Glutamatergic neuron (in vitro differentiated cells): ENCODE results near the gene SLC26A1. TPM values are rescaled to one million over a fixed set of nuclear protein-coding genes. Genes with fewer than 3 reads are reported as not detected.

Experiments
- DNase-seq: peaks from one replicate; pipeline ENCODE4 v3.0.0; 2022
- H3K27ac Mint-ChIP-seq: one replicate; pipeline ENCODE4 v1.8.0; 2020; ENCODE audit warnings: mild to moderate bottlenecking, mixed read lengths, inconsistent platforms; ENCODE audit not compliant: unreplicated experiment
- H3K27me3 Mint-ChIP-seq: one replicate; pipeline ENCODE4 v1.8.0; 2020; ENCODE audit warnings: mild to moderate bottlenecking, moderate library complexity, mixed read lengths, inconsistent platforms; ENCODE audit not compliant: unreplicated experiment
- H3K36me3 Mint-ChIP-seq: one replicate; pipeline ENCODE4 v1.8.0; 2020; ENCODE audit warnings: mild to moderate bottlenecking, mixed read lengths, inconsistent platforms; ENCODE audit not compliant: unreplicated experiment
- H3K4me1 Mint-ChIP-seq: one replicate; pipeline ENCODE4 v1.8.0; 2020; ENCODE audit warnings: mild to moderate bottlenecking, low read depth, mixed read lengths, inconsistent platforms; ENCODE audit not compliant: unreplicated experiment
- H3K4me3 Mint-ChIP-seq: one replicate; pipeline ENCODE4 v1.8.0; 2020; ENCODE audit warnings: mild to moderate bottlenecking, mixed read lengths, inconsistent platforms; ENCODE audit not compliant: unreplicated experiment
- H3K9me3 Mint-ChIP-seq: one replicate; pipeline ENCODE4 v1.8.0; 2020; ENCODE audit warnings: mild to moderate bottlenecking, moderate library complexity, mixed read lengths, inconsistent platforms; ENCODE audit not compliant: unreplicated experiment
- CTCF ChIP-seq: fragments of 200-600 bp; sonication (generic); IDR thresholded peaks from one replicate; pipeline ENCODE4 v1.5.0; 2021; ENCODE audit not compliant: partially characterized antibody, unreplicated experiment
- total RNA-seq: library from RNA; stranded (reverse); fragmentation: NEBNext Ultra II Directional; extraction: Animal tissue kit (Norgen Biotek cat#: 25700); gene quantifications from one replicate; pipeline ENCODE4 v1.2.1, GENCODE V29; 2021; ENCODE audit not compliant: unreplicated experiment

Gene SLC26A1
- total RNA-seq, 1 donor from 2014 or later: 0.54 TPM

DNA sequence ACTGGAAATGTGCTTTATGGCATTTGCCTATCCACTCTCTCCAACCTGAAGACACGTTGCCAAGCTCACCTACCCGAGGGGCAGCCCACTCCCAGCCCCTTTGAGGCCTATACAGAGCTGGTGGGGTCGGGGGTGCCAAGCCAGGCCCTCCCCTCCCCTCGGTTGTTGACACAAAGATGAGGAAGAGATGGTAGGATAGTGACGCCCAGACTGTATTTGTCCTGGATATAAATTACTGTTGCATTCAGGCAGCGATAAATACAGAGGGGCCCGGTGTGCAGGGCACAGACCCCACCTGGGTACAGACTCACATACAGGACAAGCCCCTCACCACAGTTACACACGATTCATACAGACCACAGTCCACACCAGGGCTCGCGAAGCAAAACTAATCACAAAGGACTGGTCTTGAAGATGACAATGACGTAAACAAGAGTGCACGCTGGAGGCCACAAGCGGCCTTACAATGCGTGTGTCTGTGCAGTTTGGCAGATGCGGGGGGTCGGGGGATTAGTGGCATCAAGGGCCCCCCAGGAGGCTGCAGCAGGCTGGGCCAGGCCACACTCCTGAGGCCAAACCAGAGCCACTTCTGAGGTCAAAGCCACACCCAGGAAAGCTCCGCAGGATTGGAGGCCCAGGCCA is 34.4 kb downstream of the SLC26A1 start:
- Mint-ChIP-seq H3K9me3 (peaks cover 7% of the 10 kb centered on the region), H3K36me3 (peaks cover 5% of the 10 kb centered on the region), H3K27me3 (peaks cover 5% of the 10 kb centered on the region), H3K27ac (peak overlapping the region; percentile 28), H3K4me3 (no peak overlapping the region), H3K4me1 (peaks cover 2% of the 10 kb centered on the region)
- no peak for TF ChIP-seq CTCF
- DNase-seq: no peak

DNA sequence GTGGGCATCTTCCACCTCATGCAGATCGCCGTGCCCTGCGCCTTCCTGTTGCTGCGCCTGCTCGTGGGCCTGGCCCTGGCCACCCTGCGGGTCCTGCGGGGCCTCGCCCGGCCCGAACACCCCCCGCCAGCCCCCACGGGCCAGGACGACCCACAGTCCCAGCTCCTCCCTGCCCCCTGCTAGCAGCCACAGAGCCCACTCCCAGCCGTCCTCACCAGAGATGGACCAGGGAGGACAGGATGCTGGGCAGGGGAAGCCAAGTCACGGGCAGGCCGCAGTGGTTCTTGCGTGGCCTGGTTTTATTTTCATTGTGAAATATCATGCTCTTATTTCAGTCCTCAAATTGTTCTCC is 34.9 kb downstream of the SLC26A1 start:
- peaks cover 5% of the 10 kb centered on the region for H3K36me3 Mint-ChIP-seq

GRCh38 chr4:957581-958313 is 35.5 kb downstream of the SLC26A1 start:
- Mint-ChIP-seq H3K4me3 (no peak overlapping the region), H3K27ac (no peak overlapping the region), H3K36me3 (peaks cover 5% of the 10 kb centered on the region), H3K27me3 (peaks cover 5% of the 10 kb centered on the region), H3K4me1 (peaks cover 2% of the 10 kb centered on the region), H3K9me3 (peaks cover 7% of the 10 kb centered on the region)
- DNase-seq: no peak
- TF ChIP-seq CTCF: no peak

More for the DNA sequence above, 34.9 kb downstream of the SLC26A1 start:
- Mint-ChIP-seq H3K27me3 (peaks cover 5% of the 10 kb centered on the region), H3K4me3 (no peak overlapping the region), H3K4me1 (peaks cover 2% of the 10 kb centered on the region), H3K27ac (no peak overlapping the region), H3K9me3 (peaks cover 7% of the 10 kb centered on the region)
- no peak for TF ChIP-seq CTCF
- no peak for DNase-seq

GRCh38 chr4:957231-957580 is 36.0 kb downstream of the SLC26A1 start:
- peaks cover 7% of the 10 kb centered on the region for H3K27me3 Mint-ChIP-seq
- peaks cover 5% of the 10 kb centered on the region for H3K36me3 Mint-ChIP-seq
- H3K27ac Mint-ChIP-seq: no peak overlapping the region
- no peak for DNase-seq
- TF ChIP-seq CTCF: no peak
- H3K4me1 Mint-ChIP-seq: peaks cover 5% of the 10 kb centered on the region
- peaks cover 7% of the 10 kb centered on the region for H3K9me3 Mint-ChIP-seq
- H3K4me3 Mint-ChIP-seq: no peak overlapping the region

DNA sequence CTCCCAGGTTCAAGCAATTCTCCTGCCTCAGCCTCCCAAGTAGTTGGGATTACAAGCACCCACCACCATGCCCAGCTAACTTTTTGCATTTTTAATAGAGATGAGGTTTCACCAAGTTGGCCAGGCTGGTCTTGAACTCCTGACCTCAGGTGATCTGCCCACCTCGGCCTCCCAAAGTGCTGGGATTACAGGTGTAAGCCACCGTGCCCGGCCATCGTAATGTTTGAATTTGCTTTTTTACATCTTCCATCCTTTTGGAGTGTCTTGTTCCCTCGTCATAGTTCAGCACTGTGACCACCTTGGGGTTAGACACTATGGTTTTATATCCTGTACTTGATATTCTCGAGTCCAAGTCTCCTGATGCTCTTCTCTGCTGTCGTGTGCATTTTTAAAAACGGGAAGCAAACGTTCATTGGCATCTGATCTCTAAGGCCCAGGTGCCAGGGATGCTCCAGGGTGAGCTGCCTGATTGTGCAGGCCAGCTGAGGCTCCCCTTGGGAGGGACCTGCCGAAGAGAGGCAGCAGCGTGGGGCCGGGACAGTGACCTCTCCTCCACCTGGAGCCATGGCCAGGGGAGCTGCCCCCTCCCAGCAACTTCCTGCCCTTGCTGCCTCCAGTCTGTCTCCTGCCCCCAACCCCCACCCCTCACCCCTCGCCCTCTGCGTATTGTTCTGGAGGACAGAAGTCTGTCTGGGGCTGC is 36.5 kb downstream of the SLC26A1 start:
- Mint-ChIP-seq H3K4me3 (no peak overlapping the region), H3K27me3 (peaks cover 6% of the 10 kb centered on the region), H3K9me3 (peaks cover 4% of the 10 kb centered on the region), H3K27ac (no peak overlapping the region), H3K36me3 (peaks cover 5% of the 10 kb centered on the region), H3K4me1 (peaks cover 5% of the 10 kb centered on the region)
- TF ChIP-seq CTCF: no peak
- no peak for DNase-seq
